Esophagus muscularis mucosa (tissue), 4 donors: ENCODE results near the gene TNFRSF21.

Experiments used
- CTCF ChIP-seq, 3 experiments: fragments of 200-600 bp in 2 of 3; fragments of 450-650 bp in 1 of 3; sonication (generic) in 2 of 3; IDR thresholded peaks; one replicate each; pipeline ENCODE4 v1.5.1; 2017 to 2019; ENCODE audit warnings: antibody characterized with exemption in 3 of 3, mild to moderate bottlenecking in 2 of 3, moderate library complexity in 1 of 3
- EP300 ChIP-seq: sonication (generic); formaldehyde crosslinking; IDR thresholded peaks from one replicate; pipeline ENCODE4 v1.6.1; 2017; ENCODE audit warnings: antibody characterized with exemption
- POLR2A ChIP-seq: fragments of 450-650 bp; IDR thresholded peaks from one replicate; pipeline ENCODE4 v1.6.1; 2017; ENCODE audit warnings: antibody characterized with exemption, moderate library complexity, mild to moderate bottlenecking, low read depth
- POLR2AphosphoS5 ChIP-seq, 2 donors: sonication (generic); formaldehyde crosslinking; IDR thresholded peaks; one replicate each; pipeline ENCODE4 v1.6.1; 2017; ENCODE audit warnings: antibody characterized with exemption in 2 of 2

GRCh38 chr6:47267301-47267700 is 42.4 kb downstream of the TNFRSF21 start:
- TF ChIP-seq CTCF (IDR thresholded peaks at IDR 0.05) (no peak), POLR2A (no peak), EP300 (no peak), POLR2AphosphoS5 (IDR thresholded peaks at IDR 0.05) (no peak)
